Measurements from ENCODE around the gene PCDHGB3. TPM values are rescaled to one million over a fixed set of nuclear protein-coding genes. Genes with fewer than 3 reads are reported as not detected.
A peak's percentile ranks its signal among the peaks of the same experiment; 100 is the strongest.
"Not testable (repeated sequence)": the region's sequence is repeated elsewhere in the genome, so short reads cannot be mapped to it uniquely, and the experiment has no call there.

Gene PCDHGB3
- total RNA-seq, 1 donor from 2014 or later: 0.46 TPM

- DNase-seq (ENCODE audit: low spot score): no peak
- Mint-ChIP-seq H3K4me3 (ENCODE audit: low read depth) (no peak within 1 kb of the TSS), H3K9me3 (peaks cover 52% of the 10 kb centered on the region), H3K27me3 (ENCODE audit: low read depth) (peaks cover 30% of the 10 kb centered on the region), H3K4me1 (ENCODE audit: low read depth) (peaks cover 2% of the 10 kb centered on the region), H3K27ac (no peak within 1 kb of the TSS), H3K36me3 (ENCODE audit: low read depth) (peaks cover 6% of the 10 kb centered on the region)
- intact Hi-C loops (cut with micrococcal nuclease): no loop called here
Measured at GRCh38 chr5:141363952-141364660, 5.9 kb upstream of the PCDHGB3 start, which contains the start of gene PCDHGA5. Gene PCDHGA5 (plus strand): TSS chr5:141364162. CDS start chr5:141364331, 169 bp downstream.

GRCh38 chr5:141366016-141366896, 3.8 kb upstream of the PCDHGB3 start:
- intact Hi-C loops (cut with micrococcal nuclease): no loop called here
- no peak for DNase-seq (ENCODE audit: low spot score)
- Mint-ChIP-seq H3K4me3 (ENCODE audit: low read depth) (no peak overlapping the region), H3K36me3 (ENCODE audit: low read depth) (peaks cover 3% of the 10 kb centered on the region), H3K9me3 (peaks cover 45% of the 10 kb centered on the region), H3K27ac (no peak overlapping the region), H3K27me3 (ENCODE audit: low read depth) (peaks cover 30% of the 10 kb centered on the region), H3K4me1 (ENCODE audit: low read depth) (peaks cover 1% of the 10 kb centered on the region)

- no peak for DNase-seq (ENCODE audit: low spot score)
- intact Hi-C loops (cut with micrococcal nuclease): no loop called here
- Mint-ChIP-seq H3K36me3 (ENCODE audit: low read depth) (peaks cover 5% of the 10 kb centered on the region), H3K9me3 (peaks cover 38% of the 10 kb centered on the region), H3K4me1 (ENCODE audit: low read depth) (peaks cover 1% of the 10 kb centered on the region), H3K27me3 (ENCODE audit: low read depth) (peaks cover 15% of the 10 kb centered on the region), H3K4me3 (ENCODE audit: low read depth) (no peak overlapping the region), H3K27ac (no peak overlapping the region)
Measured at GRCh38 chr5:141371572-141372475, 1.8 kb downstream of the PCDHGB3 start.

GRCh38 chr5:141373673-141374317, 3.8 kb downstream of the PCDHGB3 start, which contains the start of gene PCDHGA6:
Gene PCDHGA6 (plus strand): TSS chr5:141373891. CDS start chr5:141374084, 193 bp downstream.
- H3K27ac Mint-ChIP-seq: no peak within 1 kb of the TSS
- H3K36me3 Mint-ChIP-seq (ENCODE audit: low read depth): peaks cover 5% of the 10 kb centered on the region
- intact Hi-C loops (cut with micrococcal nuclease): no loop called here
- no peak for DNase-seq (ENCODE audit: low spot score)
- peaks cover 1% of the 10 kb centered on the region for H3K4me1 Mint-ChIP-seq (ENCODE audit: low read depth)
- H3K27me3 Mint-ChIP-seq (ENCODE audit: low read depth): peaks cover 15% of the 10 kb centered on the region
- H3K4me3 Mint-ChIP-seq (ENCODE audit: low read depth): peak within 1 kb of the TSS; percentile 13
- peaks cover 44% of the 10 kb centered on the region for H3K9me3 Mint-ChIP-seq

GRCh38 chr5:141374627-141375026, 4.6 kb downstream of the PCDHGB3 start:
- H3K36me3 Mint-ChIP-seq (ENCODE audit: low read depth): peaks cover 5% of the 10 kb centered on the region
- intact Hi-C loops (cut with micrococcal nuclease): no loop called here
- H3K27me3 Mint-ChIP-seq (ENCODE audit: low read depth): peaks cover 11% of the 10 kb centered on the region
- H3K4me3 Mint-ChIP-seq (ENCODE audit: low read depth): no peak overlapping the region
- H3K27ac Mint-ChIP-seq: no peak overlapping the region
- H3K4me1 Mint-ChIP-seq (ENCODE audit: low read depth): no peaks in the 10 kb centered on the region
- H3K9me3 Mint-ChIP-seq: peaks cover 46% of the 10 kb centered on the region
- no peak for DNase-seq (ENCODE audit: low spot score)

GRCh38 chr5:141375444-141376155, 5.6 kb downstream of the PCDHGB3 start:
- H3K4me1 Mint-ChIP-seq (ENCODE audit: low read depth); intact Hi-C loops (cut with micrococcal nuclease); H3K27me3 Mint-ChIP-seq (ENCODE audit: low read depth); H3K4me3 Mint-ChIP-seq (ENCODE audit: low read depth); DNase-seq (ENCODE audit: low spot score); H3K27ac Mint-ChIP-seq; H3K36me3 Mint-ChIP-seq (ENCODE audit: low read depth): not testable (repeated sequence)
- peaks cover 46% of the 10 kb centered on the region for H3K9me3 Mint-ChIP-seq

- no peak for DNase-seq (ENCODE audit: low spot score)
- Mint-ChIP-seq H3K27ac (no peak within 1 kb of the TSS), H3K9me3 (peaks cover 38% of the 10 kb centered on the region), H3K4me1 (ENCODE audit: low read depth) (no peaks in the 10 kb centered on the region), H3K36me3 (ENCODE audit: low read depth) (no peaks in the 10 kb centered on the region), H3K27me3 (ENCODE audit: low read depth) (peaks cover 11% of the 10 kb centered on the region), H3K4me3 (ENCODE audit: low read depth) (peak within 1 kb of the TSS; percentile 75)
- intact Hi-C loops (cut with micrococcal nuclease): no loop called here
Measured at GRCh38 chr5:141382469-141383294, 12.6 kb downstream of the PCDHGB3 start, which contains the start of gene PCDHGA7. Gene PCDHGA7 (plus strand): TSS chr5:141382742. CDS start chr5:141382900, 158 bp downstream.

GRCh38 chr5:141383345-141383744, 13.3 kb downstream of the PCDHGB3 start:
- no peaks in the 10 kb centered on the region for H3K36me3 Mint-ChIP-seq (ENCODE audit: low read depth)
- no peak for DNase-seq (ENCODE audit: low spot score)
- intact Hi-C loops (cut with micrococcal nuclease): no loop called here
- peak overlapping the region; percentile 75 for H3K4me3 Mint-ChIP-seq (ENCODE audit: low read depth)
- H3K4me1 Mint-ChIP-seq (ENCODE audit: low read depth): no peaks in the 10 kb centered on the region
- H3K27ac Mint-ChIP-seq: no peak overlapping the region
- H3K27me3 Mint-ChIP-seq (ENCODE audit: low read depth): peaks cover 13% of the 10 kb centered on the region
- peaks cover 41% of the 10 kb centered on the region for H3K9me3 Mint-ChIP-seq

GRCh38 chr5:141384471-141385267, 14.6 kb downstream of the PCDHGB3 start:
- Mint-ChIP-seq H3K27me3 (ENCODE audit: low read depth) (peaks cover 16% of the 10 kb centered on the region), H3K9me3 (peaks cover 46% of the 10 kb centered on the region), H3K36me3 (ENCODE audit: low read depth) (no peaks in the 10 kb centered on the region), H3K4me3 (ENCODE audit: low read depth) (no peak overlapping the region), H3K4me1 (ENCODE audit: low read depth) (no peaks in the 10 kb centered on the region), H3K27ac (no peak overlapping the region)
- no peak for DNase-seq (ENCODE audit: low spot score)
- intact Hi-C loops (cut with micrococcal nuclease): no loop called here

GRCh38 chr5:141387557-141388311, 17.7 kb downstream of the PCDHGB3 start, which contains the start of gene PCDHGB4:
Gene PCDHGB4 (plus strand): TSS chr5:141387698. CDS start chr5:141387885, 187 bp downstream.
- Mint-ChIP-seq H3K27me3 (ENCODE audit: low read depth) (peaks cover 20% of the 10 kb centered on the region), H3K9me3 (peaks cover 55% of the 10 kb centered on the region), H3K4me3 (ENCODE audit: low read depth) (peak within 1 kb of the TSS; percentile 37)
- H3K27ac Mint-ChIP-seq; H3K4me1 Mint-ChIP-seq (ENCODE audit: low read depth); DNase-seq (ENCODE audit: low spot score); H3K36me3 Mint-ChIP-seq (ENCODE audit: low read depth); intact Hi-C loops (cut with micrococcal nuclease): not testable (repeated sequence)

All from activated T-helper 2 cell treated with anti-CD3 and anti-CD28 coated beads, Interferon-gamma antibody, Interleukin-2, Interleukin-4, amounts not matched to agents 10 μg/mL and 5 μg/mL and 100 μg/mL, durations not matched to agents 14 hours and 24 hours and 36 hours (primary cell).